ENCODE measurements around the gene PIEZO2.

PIEZO2 gene

DNA sequence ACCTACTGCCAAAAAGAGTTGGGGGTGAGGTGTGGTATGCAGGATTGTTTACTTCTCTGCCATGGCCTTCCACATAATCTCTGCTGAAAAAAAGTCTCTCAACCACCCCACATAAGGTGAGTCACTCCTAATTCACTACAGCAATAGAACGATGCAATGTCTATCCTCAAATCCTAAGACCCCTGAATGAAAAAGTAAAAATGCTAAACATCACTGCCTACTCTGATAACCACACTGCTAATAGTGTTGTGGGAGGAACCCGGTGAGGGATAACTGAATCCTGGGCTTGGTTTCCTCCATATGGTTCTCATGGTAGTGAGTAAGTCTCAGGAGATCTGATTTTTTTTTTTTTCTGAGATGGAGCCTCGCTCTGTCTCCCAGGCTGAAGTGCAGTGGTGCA lies 252.5 kb downstream of the PIEZO2 start:
- DNase-seq (ENCODE audit: low read depth), result no peak

- no peak for DNase-seq (ENCODE audit: low read depth)
Measured at GRCh38 chr18:10895976-10896375, 253.4 kb downstream of the PIEZO2 start.

GRCh38 chr18:10894501-10894900 lies 254.9 kb downstream of the PIEZO2 start:
- DNase-seq (ENCODE audit: low read depth), result no peak

- no peak for DNase-seq (ENCODE audit: low read depth)
Measured at GRCh38 chr18:10893761-10894160, 255.6 kb downstream of the PIEZO2 start.

DNA sequence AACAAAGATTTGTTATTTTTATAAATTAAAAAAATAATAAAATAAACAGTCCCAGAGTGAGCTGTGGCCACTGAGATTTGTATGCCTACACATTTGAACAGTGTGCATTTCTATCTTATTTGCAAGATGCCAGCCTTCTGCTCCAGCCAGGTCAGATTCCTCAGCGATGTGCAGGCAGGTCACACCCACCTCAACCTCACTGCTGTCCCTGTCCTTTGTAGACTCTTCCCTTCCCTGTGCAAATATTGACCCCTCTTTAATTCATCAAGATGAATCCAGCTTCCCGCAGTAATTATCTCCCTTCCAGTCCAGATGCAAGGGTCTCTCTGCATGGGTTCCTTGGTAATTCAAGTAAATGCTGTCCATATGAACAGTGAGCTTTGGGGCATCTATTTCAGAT lies 256.2 kb downstream of the PIEZO2 start:
- no peak for DNase-seq (ENCODE audit: low read depth)

GRCh38 chr18:10892786-10893185 lies 256.6 kb downstream of the PIEZO2 start:
- no peak for DNase-seq (ENCODE audit: low read depth)

DNA sequence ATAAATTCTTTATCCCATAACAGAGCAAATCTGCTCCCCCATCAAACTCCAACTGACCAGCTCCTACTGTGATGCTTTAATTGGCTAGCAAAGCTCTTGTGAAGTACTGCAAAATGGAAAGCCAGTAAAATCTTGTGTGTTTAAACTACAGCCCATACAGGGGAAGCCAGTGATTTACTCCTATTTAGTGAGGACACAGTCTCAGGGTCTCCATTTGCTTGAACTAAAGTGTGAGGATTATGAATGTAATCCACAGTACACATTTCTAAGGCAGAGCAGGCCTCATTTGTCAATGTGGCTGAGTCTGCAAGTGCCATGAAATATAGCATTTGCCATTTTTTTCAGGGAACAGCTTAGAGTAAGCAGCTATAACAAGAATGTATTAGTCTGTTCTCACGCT lies 259.3 kb downstream of the PIEZO2 start:
- DNase-seq (ENCODE audit: low read depth), result no peak

- no peak for DNase-seq (ENCODE audit: low read depth)
Measured at GRCh38 chr18:10878703-10879102, 270.7 kb downstream of the PIEZO2 start.

GRCh38 chr18:10877987-10878386 lies 271.4 kb downstream of the PIEZO2 start:
- no peak for DNase-seq (ENCODE audit: low read depth)

DNA sequence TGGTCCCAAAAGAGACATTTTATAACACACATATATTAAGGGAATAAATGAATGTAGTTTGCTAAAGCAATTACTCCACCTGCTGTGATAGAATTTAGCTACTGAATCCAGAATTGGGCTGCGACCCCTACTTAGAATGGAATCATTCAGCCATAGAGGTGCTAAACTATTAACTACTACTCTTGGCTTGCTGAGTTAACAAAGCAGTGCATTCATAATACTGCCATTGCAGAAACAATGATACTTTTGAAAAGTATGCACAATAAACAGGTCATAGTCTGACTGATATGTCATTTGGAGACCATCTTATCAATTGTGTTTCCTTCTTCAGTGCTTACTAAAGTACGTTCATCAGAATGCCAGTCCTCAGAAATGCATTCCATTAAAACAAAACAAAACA lies 273.6 kb downstream of the PIEZO2 start:
- no peak for DNase-seq (ENCODE audit: low read depth)

- no peak for DNase-seq (ENCODE audit: low read depth)
Measured at GRCh38 chr18:10872304-10872703, 277.1 kb downstream of the PIEZO2 start.

DNA sequence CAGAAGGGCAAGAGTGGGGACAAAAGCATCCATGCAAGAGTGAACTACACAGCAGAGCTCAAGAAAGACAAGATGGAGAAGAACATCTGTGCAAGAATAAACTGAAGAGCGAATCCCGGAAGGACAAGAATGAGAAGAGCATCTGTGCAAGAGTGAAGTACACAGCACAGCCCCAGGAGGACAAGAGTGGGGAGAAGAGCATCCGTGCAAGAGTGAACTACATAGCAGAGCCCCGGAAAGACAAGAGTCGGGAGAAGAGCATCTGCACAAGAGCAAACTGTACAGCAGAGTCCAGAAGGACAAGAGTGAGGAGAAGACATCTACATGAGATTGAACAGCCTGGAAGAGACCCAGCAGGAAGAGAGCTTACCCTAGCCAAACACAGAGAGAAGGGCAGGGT lies 284.6 kb downstream of the PIEZO2 start:
- DNase-seq (ENCODE audit: low read depth), result no peak

DNA sequence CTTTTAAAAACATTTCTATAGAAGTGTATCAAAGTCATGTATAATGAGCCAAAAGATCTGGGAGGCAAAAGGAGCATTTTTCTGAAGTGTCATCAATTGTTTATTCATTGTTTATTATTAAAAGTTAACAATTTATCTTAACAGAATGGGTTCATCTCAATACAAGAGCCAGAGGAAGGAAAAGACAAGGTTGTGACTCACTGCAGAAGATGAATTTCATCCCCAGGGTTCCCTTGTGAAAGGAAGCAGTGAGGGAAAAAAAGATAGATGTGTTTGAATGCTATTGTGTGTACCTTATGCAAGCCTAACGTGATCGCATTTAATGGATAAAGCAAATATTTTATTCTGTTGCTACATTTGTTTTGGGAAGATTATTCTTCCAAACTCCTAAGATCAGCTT lies 286.3 kb downstream of the PIEZO2 start:
- no peak for DNase-seq (ENCODE audit: low read depth)

DNA sequence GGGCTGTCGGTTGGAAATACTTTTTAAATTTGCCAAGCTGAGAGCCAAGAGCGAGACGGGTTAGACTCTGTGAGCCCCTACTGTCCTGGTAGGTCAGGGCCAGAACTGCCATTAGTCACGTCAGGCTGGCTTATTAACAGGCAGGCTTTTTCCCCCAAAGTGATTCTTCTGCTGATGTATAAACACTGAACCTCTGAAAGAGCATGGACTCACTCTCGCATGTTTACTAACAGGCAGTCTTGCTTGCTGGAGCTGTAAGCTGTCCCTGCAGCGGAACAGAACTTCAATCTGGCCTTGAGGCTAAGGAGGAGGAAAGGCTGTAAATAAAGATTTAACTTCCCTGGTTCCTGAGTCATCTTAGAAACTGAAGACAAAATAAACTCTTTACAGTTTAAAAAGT lies 288.4 kb downstream of the PIEZO2 start:
- no peak for DNase-seq (ENCODE audit: low read depth)

- no peak for DNase-seq (ENCODE audit: low read depth)
Measured at GRCh38 chr18:10860382-10860781, 289.0 kb downstream of the PIEZO2 start.

DNA sequence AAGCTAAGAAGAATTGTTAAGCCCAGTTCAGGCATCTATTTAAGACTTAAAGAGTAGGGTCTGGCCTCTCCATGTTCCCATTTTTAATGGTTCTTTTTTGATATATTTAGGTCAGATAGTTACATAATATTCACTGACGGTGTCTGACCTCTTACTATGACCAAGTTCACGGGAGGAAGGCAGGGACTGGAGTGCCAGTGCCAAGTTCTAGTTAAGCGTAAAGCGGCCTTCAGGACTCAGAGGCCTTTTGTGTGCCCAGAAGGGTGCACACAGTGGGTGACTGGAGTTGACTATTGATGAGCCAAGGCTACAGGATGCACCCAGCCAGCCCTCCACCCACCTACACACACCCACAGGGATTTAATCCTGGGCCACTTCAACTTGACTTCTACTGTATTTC lies 290.9 kb downstream of the PIEZO2 start:
- DNase-seq (ENCODE audit: low read depth), result no peak

- DNase-seq (ENCODE audit: low read depth), result no peak
Measured at GRCh38 chr18:10856132-10856531, 293.2 kb downstream of the PIEZO2 start.

- DNase-seq (ENCODE audit: low read depth), result no peak
Measured at GRCh38 chr18:10852385-10853303, 296.7 kb downstream of the PIEZO2 start.

DNA sequence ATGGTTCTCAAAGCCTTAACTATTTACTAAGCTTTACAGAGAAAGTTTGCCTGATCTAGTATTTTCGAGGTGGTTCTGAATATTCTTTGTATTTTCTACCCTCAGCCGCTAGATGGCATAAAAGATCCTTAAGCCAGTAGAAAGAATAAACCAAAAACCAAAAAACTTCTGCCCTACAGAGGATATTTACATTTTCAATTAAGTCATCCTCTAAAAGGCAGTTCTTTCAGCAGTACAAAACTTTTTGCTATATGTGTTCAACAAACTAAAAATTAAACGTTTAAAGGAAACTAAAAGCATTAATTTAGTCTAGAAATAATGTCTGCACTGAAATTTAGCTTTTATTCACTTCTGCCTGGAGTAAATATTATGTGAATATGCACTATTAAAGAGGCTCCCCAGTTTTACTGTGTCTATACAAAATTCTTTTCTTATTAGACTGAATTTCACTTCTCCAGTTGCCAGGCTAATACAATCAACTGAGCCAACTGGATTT lies 297.5 kb downstream of the PIEZO2 start:
- no peak for DNase-seq (ENCODE audit: low read depth)

GRCh38 chr18:10850840-10851239 lies 298.5 kb downstream of the PIEZO2 start:
- DNase-seq (ENCODE audit: low read depth), result no peak

DNA sequence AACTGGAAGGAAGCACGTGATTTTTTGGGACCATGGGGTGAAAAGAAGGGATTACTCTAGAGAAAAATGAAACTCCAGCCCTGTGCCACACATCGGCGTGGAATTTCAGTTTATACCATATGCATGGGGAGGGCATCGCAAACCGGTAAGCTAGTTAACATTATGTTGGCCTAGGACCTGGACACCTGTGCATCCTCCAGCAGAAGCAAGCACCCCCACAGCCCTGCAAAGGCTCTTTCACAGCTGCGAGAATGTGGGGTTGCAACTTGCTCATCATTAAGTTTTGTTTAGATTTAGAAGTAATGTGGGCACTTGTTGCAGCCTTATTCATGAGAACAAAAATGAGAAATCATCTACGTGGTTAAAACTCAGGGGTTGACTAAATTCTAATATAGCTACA lies 299.2 kb downstream of the PIEZO2 start:
- no peak for DNase-seq (ENCODE audit: low read depth)

DNA sequence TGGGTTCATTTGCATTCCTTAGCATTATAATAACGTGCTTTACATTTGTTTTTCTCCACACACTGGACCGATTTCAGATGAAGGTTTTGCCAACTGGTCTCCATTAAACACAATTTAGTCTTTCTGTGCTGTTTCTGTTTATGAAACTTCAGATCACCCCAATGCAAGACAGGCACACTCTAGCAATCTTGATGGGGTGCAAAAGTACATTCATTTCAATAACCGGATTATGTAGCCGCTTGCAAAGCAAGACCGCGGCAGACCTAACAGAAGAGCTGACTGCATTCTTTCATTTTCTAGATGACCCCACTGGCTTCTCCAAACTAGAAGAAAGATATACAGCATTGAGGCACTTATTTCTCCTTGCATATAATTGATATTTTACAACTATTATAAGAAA lies 301.5 kb downstream of the PIEZO2 start:
- no peak for DNase-seq (ENCODE audit: low read depth)

DNA sequence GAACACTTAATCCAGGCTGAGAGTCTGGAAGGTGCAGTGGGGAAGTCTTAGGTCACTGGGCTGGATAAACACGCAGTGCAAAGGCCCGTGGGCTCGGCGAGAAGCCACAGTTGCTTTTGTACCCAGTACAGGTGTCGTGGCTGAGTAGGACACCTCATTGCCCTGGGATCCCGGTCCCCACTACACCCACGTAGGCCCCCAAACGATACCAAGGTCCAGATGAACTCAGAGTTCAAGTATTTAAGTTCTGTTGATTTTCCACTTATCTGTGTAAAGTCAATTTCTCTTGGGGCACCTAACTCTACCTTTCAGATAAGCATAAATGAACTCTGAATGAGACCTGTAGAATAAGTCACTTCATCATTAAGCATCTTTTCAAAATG lies 302.0 kb downstream of the PIEZO2 start:
- DNase-seq (ENCODE audit: low read depth), result no peak
